HFFc6 (cell line): Measurements from ENCODE around the gene ACY1. TPM values are rescaled to one million over a fixed set of nuclear protein-coding genes. Genes with fewer than 3 reads are reported as not detected.

Experiments used
- DNase-seq: peaks from one replicate; pipeline ENCODE4 v3.0.0-alpha.2; 2018
- H3K27ac Mint-ChIP-seq: 2 replicates; pipeline ENCODE4 v1.8.0; 2020; ENCODE audit warnings: mild to moderate bottlenecking, mixed read lengths
- H3K27me3 Mint-ChIP-seq: 2 replicates; pipeline ENCODE4 v1.8.0; 2021; ENCODE audit warnings: mild to moderate bottlenecking, moderate library complexity, mixed read lengths; ENCODE audit not compliant: insufficient read depth
- H3K36me3 Mint-ChIP-seq: 2 replicates; pipeline ENCODE4 v1.8.0; 2021; ENCODE audit warnings: low read depth, mixed read lengths
- H3K4me1 Mint-ChIP-seq: 2 replicates; pipeline ENCODE4 v1.8.0; 2020; ENCODE audit warnings: low read depth, mixed read lengths
- H3K4me3 Mint-ChIP-seq: 2 replicates; pipeline ENCODE4 v1.8.0; 2020; ENCODE audit warnings: mild to moderate bottlenecking, moderate library complexity, mixed read lengths
- H3K9me3 Mint-ChIP-seq: 2 replicates; pipeline ENCODE4 v1.8.0; 2020; ENCODE audit warnings: mild to moderate bottlenecking, mixed read lengths
- long read RNA-seq: library from polyadenylated mRNA; unstranded; transcript quantifications from one replicate; pipeline ENCODE4 v2.0.0, GENCODE V29; 2019
- total RNA-seq, 6 experiments: library from RNA; stranded (reverse); fragmentation: NEBNext Ultra II Directional; extraction: Animal tissue kit (Norgen Biotek cat#: 25700); gene quantifications; 2 replicates in 1 of 6; 3 replicates in 5 of 6; pipeline ENCODE4 v1.2.3, GENCODE V29; 2021
- TF ChIP-seq, protein P1 (sequence below): fragments of 200-600 bp; sonication (generic); IDR thresholded peaks from 2 replicates; pipeline ENCODE4 v1.5.0; 2021; ENCODE audit warnings: antibody characterized with exemption, mild to moderate bottlenecking

ACY1 gene
- 10 to 100 TPM; 40.0 to 49.2 (median 41.5) TPM for total RNA-seq
- long read RNA-seq, transcript ACY1-215 (15 exons, 1,684 nt), result major isoform, 49 of 67 reads
- long read RNA-seq, partial matches to known transcripts, result 0 of 67 reads
- long read RNA-seq, other reads (novel, unspliced or antisense), result 10 of 67 reads

DNA sequence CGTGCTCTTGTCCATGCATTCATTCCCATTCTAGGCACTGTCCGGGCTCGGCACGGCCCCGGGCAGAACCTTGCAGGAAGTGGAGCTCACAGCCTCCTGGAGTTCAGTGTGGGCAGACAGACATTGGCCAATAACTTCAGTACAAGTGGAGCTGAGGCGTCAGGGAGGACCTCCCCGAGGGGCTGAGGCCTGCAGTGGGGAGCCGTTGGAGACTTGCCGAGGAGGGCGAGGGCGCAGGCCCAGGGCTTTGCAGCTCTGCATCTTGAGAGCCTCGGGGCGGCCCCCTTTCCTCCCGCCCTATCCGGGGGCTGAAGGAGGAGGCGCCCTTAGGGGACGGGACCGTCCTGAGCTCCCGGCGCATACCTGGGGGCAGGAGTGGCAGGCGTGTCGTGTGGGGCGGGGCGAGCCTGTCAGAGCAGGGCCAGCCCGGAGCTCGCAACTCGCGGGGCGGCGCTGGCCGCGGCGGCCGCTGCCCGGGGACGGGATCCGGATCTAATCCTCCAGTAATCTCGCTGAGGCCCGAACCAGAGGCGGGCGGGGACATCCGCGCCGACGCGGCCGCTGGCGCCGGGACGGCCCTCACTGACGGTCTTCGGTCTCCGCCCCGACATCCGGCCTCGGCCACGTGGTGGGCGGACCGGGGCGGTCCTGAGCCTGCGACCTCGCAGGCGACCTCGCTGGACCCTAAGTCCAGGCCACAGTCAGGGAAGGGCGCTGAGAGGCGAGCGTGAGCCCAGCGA, at the start of gene ACY1:
Gene ACY1 (plus strand): TSS at position 698 of the 740 bp plus-strand sequence. CDS start 530 bp downstream, outside the sequence.
- DNase-seq, result peak; percentile 86
- Mint-ChIP-seq H3K27ac (peak within 1 kb of the TSS; percentile 93), H3K4me1 (peaks cover 33% of the 10 kb centered on the region), H3K9me3 (no peaks in the 10 kb centered on the region), H3K4me3 (peak within 1 kb of the TSS; percentile 90), H3K27me3 (peaks cover 2% of the 10 kb centered on the region), H3K36me3 (no peaks in the 10 kb centered on the region)
- TF ChIP-seq, protein P1, sequence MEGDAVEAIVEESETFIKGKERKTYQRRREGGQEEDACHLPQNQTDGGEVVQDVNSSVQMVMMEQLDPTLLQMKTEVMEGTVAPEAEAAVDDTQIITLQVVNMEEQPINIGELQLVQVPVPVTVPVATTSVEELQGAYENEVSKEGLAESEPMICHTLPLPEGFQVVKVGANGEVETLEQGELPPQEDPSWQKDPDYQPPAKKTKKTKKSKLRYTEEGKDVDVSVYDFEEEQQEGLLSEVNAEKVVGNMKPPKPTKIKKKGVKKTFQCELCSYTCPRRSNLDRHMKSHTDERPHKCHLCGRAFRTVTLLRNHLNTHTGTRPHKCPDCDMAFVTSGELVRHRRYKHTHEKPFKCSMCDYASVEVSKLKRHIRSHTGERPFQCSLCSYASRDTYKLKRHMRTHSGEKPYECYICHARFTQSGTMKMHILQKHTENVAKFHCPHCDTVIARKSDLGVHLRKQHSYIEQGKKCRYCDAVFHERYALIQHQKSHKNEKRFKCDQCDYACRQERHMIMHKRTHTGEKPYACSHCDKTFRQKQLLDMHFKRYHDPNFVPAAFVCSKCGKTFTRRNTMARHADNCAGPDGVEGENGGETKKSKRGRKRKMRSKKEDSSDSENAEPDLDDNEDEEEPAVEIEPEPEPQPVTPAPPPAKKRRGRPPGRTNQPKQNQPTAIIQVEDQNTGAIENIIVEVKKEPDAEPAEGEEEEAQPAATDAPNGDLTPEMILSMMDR, result peak; percentile 40; the same call in 1 of the 2 replicates

DNA sequence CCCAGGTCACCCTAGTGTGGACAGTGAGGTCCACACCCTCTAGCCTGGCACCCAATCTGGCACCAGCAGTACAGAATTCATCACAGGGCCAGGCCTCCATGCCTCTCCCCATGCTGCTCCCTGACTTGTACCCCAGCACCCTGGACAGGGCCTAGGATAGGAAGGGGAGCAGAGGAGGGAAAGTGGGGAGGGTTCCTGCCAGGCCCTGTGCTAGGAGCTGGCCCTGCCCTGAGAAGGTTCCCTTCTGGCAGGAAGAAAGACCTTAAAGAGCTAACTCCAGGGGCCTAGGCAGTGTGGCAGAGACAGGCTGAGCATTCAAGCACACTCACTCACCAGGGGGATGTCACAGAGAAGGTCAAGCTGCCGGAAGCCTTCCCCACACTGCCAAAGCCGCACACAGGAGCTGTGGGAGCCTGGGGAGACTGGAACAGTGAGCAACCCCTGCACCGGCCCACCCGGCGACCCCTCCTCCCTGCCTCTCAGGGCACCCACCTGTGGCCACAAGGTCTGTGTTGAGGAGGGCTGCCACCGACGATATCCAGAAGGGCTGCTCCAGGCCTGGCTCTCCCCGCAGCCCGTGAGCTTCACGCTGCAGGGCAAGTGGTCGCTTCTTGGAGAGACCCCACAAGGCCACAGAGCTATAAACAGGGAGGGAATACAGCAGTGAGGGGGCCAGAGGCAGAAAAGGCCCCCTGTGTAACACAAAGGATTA, 49.0 kb upstream of the ACY1 start:
- no peak overlapping the region for H3K4me3 Mint-ChIP-seq
- H3K4me1 Mint-ChIP-seq, result peaks cover 3% of the 10 kb centered on the region
- H3K27me3 Mint-ChIP-seq, result no peaks in the 10 kb centered on the region; the same call in none of the 2 replicates
- no peak for DNase-seq
- H3K36me3 Mint-ChIP-seq, result peaks cover 28% of the 10 kb centered on the region
- H3K27ac Mint-ChIP-seq, result no peak overlapping the region
- H3K9me3 Mint-ChIP-seq, result no peaks in the 10 kb centered on the region
- TF ChIP-seq, protein P1, result no peak

DNA sequence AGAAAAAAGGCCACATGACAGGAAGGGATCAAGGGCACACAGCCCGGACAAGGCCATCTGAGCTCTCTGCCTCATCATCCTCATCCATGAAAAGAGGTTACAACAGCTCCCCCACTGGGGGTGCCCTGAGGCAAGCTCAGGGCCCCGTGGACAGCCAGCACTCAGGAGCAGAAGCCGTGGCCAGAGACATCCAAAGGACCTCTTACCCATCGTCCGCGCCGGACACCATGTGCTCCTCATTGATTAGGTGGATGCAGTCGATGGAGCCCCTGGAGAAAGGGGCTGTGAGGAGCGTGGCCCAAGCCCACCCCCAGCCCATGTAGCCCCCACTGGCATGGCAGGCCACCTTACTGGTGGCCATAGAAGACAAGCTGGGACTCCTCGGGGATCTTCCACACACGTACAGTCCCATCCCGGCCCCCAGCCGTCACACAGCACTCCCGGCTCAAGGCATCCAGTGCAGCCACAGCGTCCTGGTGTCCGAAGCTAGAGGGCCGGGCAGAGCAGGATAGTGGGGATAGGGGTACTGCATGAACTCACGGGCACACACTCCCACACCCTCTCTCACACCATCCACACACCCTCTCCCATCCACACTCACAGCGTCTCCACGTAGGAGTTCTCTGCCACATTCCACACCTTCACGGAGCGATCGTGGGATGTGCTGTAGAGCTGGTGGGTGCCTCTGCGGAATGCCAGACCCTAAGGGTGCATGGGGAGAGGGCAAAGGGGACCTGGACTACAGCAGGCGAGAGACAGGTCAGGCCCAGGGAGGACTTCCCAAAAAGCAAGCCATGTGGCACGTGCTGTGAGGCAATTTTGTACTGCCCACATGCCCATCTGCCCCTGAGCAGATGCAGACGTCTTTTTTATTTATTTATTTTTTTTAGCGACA, 48.1 kb upstream of the ACY1 start:
- DNase-seq, result no peak
- H3K4me1 Mint-ChIP-seq, result peaks cover 13% of the 10 kb centered on the region
- H3K27ac Mint-ChIP-seq, result no peak overlapping the region
- no peaks in the 10 kb centered on the region; the same call in none of the 2 replicates for H3K27me3 Mint-ChIP-seq
- peaks cover 30% of the 10 kb centered on the region for H3K36me3 Mint-ChIP-seq
- H3K9me3 Mint-ChIP-seq, result no peaks in the 10 kb centered on the region
- TF ChIP-seq, protein P1, result no peak
- H3K4me3 Mint-ChIP-seq, result no peak overlapping the region

DNA sequence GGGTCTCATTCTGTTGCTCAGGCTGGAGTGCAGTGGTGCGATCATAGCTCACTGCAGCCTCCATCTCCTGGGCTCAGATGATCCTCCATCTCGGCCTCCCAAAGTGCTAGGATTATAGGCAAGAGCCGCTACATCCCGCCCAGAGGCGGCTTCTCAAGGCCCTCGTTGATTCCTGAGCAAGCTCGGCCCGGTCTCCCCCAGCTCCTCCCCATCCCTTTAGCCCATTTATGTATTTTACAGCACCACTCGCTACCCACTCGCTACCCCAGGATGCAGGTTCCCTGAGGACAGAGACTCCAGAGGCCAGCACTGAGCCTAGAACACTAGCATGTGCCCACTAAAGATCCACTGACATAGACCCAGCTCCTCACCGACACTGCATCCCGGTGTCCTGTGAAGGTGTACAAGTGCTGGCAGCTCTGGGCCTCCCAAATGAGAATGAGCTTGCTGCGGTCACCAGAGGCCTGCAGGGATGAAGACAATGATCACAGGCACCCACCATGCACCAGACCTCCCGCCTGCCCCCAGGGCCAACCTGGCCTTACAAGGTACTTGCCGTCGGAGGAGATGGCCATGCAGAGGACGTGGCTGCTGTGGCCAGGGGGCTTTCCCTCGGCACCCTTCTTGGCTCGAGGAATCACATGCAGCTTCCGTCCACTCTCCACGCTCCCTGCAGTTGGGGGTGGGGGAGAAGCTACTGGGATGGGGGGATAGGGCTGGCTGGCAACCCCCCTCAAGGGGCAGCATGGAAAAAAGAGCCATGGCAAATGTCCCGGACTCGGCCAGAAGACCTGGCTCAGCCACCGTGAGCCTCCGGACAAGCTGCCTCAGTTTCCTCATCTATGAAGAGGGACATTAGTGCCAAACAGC, 47.2 kb upstream of the ACY1 start:
- no peak for DNase-seq
- TF ChIP-seq, protein P1, result no peak
- H3K27ac Mint-ChIP-seq, result no peak overlapping the region
- peaks cover 24% of the 10 kb centered on the region for H3K36me3 Mint-ChIP-seq
- H3K4me3 Mint-ChIP-seq, result no peak overlapping the region
- H3K4me1 Mint-ChIP-seq, result peaks cover 22% of the 10 kb centered on the region
- H3K9me3 Mint-ChIP-seq, result no peaks in the 10 kb centered on the region
- no peaks in the 10 kb centered on the region; the same call in none of the 2 replicates for H3K27me3 Mint-ChIP-seq
